GM12892 (cell line): ENCODE data around the gene FADS6.

ENCODE experiments used
- DNase-seq: peaks from one replicate; pipeline ENCODE4 v3.0.0; 2011; ENCODE audit not compliant: insufficient read length
- FAIRE-seq: peaks from 2 replicates; lab custom pipeline; 2011; peaks lifted over from hg19 to GRCh38; lab: Jason Lieb, UNC
- POLR2A ChIP-seq: IDR thresholded peaks from 2 replicates; pipeline ENCODE4 v1.6.1; 2011; ENCODE audit warnings: low read depth, low read length, control low read depth
- POLR2AphosphoS5 ChIP-seq: IDR thresholded peaks from 2 replicates; pipeline ENCODE4 v1.6.1; 2011; ENCODE audit warnings: low read depth, low read length, control low read depth
- TAF1 ChIP-seq: IDR thresholded peaks from 2 replicates; pipeline ENCODE4 v1.6.1; 2011; ENCODE audit warnings: low read depth, mild to moderate bottlenecking, control low read depth, low read length, borderline replicate concordance

Gene FADS6

GRCh38 chr17:74868908-74869255 is 24.6 kb downstream of the FADS6 start:
- TF ChIP-seq POLR2A = no peak
- TF ChIP-seq TAF1 = no peak
- no peak for TF ChIP-seq POLR2AphosphoS5
- DNase-seq = no peak
- FAIRE-seq = no peak

DNA sequence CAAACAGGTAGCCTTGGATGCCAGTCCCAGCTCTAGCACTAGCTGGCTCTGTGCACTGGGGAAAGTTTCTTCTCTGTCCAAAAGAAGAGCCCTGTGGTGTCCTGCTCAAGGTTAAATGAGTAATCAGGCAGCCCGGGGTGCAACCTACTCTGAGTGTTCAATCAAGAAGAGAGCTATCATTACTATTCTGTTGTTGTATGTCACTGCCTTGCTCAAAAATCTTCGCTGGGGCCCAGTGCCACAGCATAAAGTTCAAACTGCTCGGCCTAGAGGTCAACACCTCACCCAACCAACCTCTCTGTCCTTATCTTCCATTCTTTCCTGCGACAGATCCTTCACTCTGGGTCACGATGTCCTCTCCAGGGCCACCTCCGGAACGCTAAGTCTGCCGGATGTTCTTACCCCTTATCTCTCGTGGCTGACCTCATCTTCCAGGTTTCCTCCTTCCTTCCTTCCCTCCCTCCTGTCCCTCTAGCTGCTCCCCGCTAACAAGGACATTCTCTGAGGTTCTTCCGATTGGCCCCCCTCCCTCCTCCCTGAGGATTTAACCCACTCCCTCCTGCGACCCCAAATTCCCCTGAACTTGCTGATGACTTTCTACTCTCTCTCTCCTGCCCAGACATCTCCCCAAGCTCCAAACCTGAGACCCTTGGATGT is 25.1 kb downstream of the FADS6 start:
- no peak for TF ChIP-seq POLR2A
- no peak for TF ChIP-seq POLR2AphosphoS5
- no peak for TF ChIP-seq TAF1
- DNase-seq (no peak), FAIRE-seq (no peak)

- no peak for DNase-seq
- TF ChIP-seq POLR2A = no peak
- no peak for TF ChIP-seq TAF1
- no peak for TF ChIP-seq POLR2AphosphoS5
- no peak for FAIRE-seq
Measured at GRCh38 chr17:74866198-74866835, 27.1 kb downstream of the FADS6 start.

- DNase-seq = no peak
- FAIRE-seq = peak; percentile 21
- TF ChIP-seq POLR2AphosphoS5 (no peak), POLR2A (no peak; the same call in 1 of the 2 replicates), TAF1 (no peak)
Measured at GRCh38 chr17:74865504-74866197, 27.8 kb downstream of the FADS6 start.

DNA sequence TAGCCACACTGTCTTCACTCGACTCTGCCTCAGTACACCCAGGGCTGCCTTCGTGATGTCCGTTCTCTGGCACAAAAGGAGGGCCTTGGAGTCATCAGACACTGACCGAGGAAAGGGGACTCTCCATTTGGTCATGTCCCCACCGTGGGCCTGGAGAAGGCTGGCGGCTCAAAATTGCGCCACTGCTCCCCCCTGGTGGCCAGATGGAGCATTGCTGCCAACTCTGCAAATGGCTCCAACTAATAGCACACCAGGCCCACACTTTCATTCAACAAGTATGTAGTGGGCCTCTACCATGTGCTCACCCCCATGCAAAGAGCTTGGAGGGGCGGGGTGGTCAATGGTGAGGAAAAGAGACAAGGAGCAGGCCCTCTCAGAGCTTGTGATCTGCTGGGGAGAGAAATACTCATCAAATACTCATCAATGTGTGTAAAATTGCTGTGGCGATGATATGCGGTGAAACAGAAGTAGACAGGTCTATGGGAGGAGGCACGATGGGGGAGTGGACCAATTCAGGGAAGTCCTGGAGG is 28.5 kb downstream of the FADS6 start:
- FAIRE-seq (peak; percentile 94), DNase-seq (peak; percentile 76)
- TF ChIP-seq POLR2A (no peak), POLR2AphosphoS5 (no peak), TAF1 (no peak)

- TF ChIP-seq POLR2AphosphoS5 = no peak
- FAIRE-seq (no peak), DNase-seq (no peak)
Measured at GRCh38 chr17:74864297-74864865, 29.1 kb downstream of the FADS6 start.

DNA sequence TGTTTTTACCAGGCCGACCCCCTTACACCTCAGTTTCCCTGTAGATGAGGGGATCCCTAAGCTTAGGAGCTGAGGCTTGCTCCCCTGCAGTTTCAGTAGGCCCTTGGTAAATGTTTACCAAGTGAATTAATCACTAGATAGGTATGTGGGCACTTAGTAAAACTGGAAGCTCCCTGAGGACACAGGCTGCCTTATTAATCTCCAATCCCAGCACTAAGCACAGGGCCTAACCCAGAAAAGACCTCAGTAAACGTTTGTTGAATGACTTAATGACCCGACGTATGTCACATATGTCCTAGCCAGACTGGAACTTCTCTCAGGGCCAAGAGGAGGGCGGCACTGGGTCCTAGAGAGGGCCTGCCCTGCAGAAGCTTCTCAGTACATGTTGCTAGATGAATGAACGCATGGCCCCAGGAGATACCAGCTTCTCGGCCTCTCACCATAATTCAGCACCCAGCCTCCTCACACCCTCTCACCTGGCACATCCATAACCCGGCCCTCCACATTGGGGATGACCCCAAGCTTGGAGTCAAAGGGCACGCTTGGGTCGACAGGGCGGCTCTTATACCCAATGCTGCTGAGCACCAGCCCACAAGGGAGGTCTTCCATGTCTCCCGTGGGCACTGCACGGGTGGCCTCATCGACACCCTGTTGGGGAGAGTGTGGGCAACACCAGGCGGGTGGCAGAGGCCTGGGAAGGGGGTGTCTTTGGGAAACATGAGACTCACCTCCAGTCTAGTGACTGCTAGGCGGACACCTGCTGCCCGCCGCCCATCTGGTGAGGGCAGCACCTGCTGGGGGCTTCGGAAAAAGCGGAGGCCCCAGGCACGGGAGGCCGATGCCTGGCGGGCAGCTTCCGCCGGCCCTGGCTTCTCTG is 29.8 kb downstream of the FADS6 start:
- DNase-seq (no peak), FAIRE-seq (peak; percentile 33)
- no peak for TF ChIP-seq POLR2AphosphoS5
- TF ChIP-seq POLR2A = no peak

DNA sequence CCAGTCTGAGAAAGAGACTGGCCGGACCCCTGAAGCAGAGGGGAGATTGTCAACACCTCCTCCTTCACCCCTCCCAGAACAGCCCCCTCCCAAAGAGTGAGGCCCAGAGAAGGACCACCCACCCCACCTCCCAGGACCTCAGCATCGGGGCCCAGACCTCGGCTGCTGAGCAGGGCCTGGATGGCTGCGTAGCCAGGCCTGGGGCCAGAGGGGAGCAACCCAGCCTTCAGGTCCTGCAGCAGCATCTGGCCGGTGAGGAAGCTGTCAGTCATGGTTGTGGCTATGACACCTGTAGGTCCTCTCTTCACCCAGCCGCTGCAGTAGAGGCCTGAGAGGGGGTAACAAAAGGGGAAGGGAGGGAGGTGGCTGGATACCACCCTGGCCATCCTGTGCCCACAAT is 30.5 kb downstream of the FADS6 start:
- no peak for DNase-seq
- no peak for TF ChIP-seq TAF1
- no peak for TF ChIP-seq POLR2AphosphoS5
- no peak for TF ChIP-seq POLR2A
- FAIRE-seq = no peak

GRCh38 chr17:74862108-74862901 is 31.1 kb downstream of the FADS6 start:
- no peak for FAIRE-seq
- no peak for TF ChIP-seq POLR2A
- TF ChIP-seq POLR2AphosphoS5 = no peak
- no peak for TF ChIP-seq TAF1

DNA sequence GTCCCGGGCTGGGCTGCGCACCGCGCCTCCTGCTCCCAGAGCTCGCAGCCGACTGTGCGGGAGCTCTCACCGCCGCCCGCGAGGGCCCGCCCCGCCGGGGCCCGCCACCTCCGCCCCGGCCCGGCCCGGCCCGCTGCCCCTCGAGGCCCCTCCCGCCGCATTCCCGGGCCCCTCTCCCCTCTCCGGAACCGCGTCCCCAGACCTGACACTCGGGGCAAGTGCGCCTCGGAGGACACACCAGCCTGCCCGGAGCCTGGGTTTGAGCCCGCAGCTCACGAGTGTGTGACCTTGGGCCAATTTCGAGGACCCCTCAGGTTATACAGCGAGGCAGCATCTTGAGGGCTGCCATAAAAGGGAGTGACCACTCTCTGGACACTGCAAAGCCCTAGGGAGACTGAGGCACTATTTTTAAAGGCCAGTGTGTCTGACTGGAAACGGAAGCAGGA is 31.7 kb downstream of the FADS6 start:
- no peak for DNase-seq
- TF ChIP-seq POLR2AphosphoS5 (no peak), TAF1 (no peak), POLR2A (no peak)
- no peak for FAIRE-seq

More at GRCh38 chr17:74862108-74862901, 31.1 kb downstream of the FADS6 start:
- DNase-seq = peak; percentile 70
